Ramos (cell line): ENCODE results near the gene COX15.
"Not testable (repeated sequence)": the region's sequence is repeated elsewhere in the genome, so short reads cannot be mapped to it uniquely, and the experiment has no call there.

Experiments used
- in situ Hi-C: fragments of 300-500 bp; cut with MboI; formaldehyde crosslinking; loops from one replicate; pipeline ENCODE4 v1.14.3; 2022; ENCODE audit warnings: low sequenced_read_pairs; ENCODE audit not compliant: unreplicated experiment

The COX15 gene

DNA sequence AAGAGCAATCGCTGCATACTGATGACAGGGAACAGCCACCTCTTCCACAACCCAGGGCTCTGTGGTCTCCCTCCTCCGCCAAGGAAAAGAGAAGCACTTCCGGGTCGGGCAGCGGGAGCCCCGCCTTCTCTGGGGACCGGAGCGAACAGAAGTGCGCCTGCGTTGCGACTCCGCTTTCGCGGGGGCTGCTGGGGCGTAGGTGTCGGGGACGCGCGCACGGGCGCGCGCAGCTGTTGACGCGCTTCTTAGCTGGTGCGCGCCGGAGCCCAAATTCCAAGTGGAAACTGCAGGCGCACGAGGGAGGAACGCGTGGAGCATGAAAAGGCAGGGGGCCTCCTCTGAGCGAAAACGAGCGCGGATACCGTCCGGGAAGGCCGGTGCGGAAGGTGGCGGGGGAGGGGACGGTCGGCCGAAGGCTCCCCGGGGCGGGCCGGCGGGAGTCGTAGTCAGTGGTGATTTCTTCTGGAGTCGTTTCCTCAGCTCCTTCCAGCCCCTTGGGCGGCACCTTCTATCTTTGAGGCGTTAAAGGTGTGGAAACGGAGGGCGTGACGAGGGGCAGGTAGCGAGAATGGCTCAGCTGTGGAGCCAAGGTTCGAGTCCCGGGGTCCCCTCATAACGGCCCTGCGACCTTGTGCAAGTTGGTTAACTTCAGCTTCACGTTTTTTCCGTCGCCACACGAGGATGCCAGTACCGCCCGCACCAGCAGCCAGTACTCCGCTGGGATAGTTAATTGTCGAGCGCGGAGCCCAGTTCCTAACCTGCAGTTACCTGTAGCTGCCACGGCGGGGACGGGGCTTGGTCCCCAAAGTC is at the start of gene COX15, which contains the start of gene CUTC:
COX15 (minus strand) TSS at position 95 of the 810 bp plus-strand sequence; CDS start at position 17, 78 bp downstream.
CUTC (plus strand) TSS at position 202 of the 810 bp plus-strand sequence; CDS start at position 317, 115 bp downstream.
- in situ Hi-C loops, result no loop called here

- in situ Hi-C loops, result no loop called here
Measured at GRCh38 chr10:99779335-99779734, 47.4 kb upstream of the COX15 start.

DNA sequence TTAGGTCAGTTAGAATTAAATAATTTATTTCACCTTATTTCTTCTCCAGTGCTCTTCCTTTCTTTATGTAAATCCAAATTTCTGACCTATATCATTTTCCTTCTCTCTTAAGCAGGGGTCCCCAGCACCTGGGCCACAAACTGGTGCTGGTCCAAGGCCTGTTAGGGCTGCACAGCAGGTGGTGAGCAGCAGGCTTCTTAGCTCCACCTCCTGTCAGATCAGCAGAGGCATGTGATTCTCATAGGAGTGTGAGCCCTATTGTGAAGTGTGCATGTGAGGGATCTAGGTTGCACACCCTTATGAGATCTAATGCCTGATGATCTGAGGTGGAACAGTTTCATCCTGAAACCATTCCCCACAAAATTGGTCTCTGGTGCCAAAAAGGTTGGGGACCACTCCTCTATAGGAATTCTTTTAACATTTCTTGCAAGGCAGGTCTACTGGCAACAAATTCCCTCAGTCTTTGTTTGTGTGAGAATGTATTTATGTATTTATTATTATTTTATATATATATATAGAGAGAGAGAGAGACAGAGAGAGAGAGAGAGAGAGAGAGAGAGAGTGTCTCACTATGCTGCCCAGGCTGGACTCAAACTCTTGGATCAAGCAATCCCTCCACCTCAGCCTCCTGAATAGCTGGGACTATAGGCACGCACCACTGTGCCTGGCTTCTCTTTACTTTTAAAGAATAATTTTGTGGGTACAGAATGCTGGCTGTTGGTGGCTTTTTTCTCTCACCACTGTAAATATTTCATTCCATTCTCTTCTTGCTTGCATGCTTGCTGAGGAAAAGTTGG is 46.2 kb upstream of the COX15 start:
- in situ Hi-C loops, result no loop called here

- in situ Hi-C loops, result no loop called here
Measured at GRCh38 chr10:99775850-99776249, 43.9 kb upstream of the COX15 start.

- in situ Hi-C loops, result no loop called here
Measured at GRCh38 chr10:99770408-99771045, 38.6 kb upstream of the COX15 start.

DNA sequence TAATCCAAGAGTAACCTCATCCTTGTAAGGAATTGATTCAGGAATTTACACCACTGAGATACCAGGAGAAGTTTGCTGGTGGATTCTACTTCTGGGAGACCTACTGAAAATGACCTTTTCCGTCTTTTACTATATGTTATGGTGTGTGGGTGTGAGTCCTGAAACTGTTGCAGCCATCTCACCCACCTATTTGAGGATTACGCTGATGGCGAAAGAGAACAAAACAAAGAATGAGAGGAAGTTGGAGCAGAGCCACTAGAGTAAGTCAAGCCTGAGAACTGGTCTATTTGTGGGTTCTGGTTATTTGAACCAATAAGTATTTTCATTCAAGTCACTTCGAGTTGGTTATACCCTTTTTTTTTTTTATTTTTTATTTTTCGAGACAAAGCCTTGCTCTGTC is 37.8 kb upstream of the COX15 start:
- in situ Hi-C loops, result no loop called here

DNA sequence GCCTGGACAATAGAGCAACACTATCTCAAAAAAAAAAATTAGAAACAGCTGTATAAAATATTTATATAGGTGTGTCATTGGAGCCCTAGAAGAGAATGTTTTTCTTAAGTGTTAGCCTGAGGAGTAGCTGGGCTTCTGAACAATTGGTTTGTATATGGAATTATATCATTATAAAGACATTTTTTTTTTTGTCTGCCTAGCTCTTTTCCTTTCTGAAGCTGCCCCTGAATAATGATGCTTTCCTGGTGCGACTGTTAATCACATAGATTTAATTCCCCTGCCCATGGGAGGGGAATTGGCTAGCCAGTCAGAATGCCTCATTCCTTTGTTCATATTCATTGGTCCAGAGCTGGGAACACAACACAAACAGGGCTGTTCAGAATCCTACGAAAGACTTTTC is 36.6 kb upstream of the COX15 start:
- in situ Hi-C loops, result no loop called here

DNA sequence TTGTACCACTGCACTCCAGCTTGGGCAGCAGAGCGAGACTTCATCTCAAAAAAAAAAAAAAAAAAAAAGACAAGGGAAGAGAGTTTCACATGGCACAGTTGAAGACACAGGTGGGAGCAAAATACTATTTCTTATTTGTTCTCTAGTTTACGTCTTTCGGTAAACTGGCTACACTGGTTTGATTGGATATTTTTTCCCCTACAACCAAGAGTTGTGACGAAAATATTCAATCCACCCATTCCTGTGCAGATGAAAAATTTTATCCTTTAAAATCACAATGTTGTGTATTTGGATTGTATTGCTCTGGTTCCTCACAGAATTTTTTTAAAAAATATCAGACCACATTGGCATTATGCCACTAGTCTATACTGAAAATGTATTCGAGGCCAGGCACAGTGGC is 36.0 kb upstream of the COX15 start:
- in situ Hi-C loops, result no loop called here

- in situ Hi-C loops, result no loop called here
Measured at GRCh38 chr10:99766302-99766681, 34.4 kb upstream of the COX15 start.

DNA sequence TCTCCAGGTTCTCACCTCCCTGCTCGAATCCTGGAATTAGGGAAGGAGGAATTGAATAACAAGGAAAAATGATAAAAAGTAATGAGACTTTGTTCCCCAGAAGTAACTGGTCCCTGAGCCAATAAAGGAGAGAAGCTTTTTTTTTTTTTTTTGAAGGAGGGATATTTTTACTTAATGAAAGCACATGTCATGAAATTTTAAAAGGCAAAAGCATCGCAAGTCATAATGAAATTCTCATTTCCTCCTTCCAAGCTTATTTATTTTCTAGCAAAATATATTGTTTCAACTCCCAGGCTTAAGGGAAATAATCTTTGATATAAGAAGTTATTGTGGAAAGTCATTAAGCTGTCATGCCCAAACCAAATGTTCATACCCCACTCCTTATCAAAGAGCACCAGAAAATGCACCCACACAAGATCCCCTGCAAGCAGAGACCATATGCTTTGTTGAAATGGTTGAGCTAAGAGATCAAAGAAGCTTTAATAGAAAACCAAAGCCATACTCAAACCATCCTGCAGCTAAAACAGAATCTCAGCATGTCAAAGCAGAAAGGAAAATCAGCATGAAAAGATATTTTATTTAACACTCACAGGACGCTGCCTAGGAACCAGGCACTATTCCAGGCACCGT is 33.9 kb upstream of the COX15 start:
- in situ Hi-C loops, result no loop called here

DNA sequence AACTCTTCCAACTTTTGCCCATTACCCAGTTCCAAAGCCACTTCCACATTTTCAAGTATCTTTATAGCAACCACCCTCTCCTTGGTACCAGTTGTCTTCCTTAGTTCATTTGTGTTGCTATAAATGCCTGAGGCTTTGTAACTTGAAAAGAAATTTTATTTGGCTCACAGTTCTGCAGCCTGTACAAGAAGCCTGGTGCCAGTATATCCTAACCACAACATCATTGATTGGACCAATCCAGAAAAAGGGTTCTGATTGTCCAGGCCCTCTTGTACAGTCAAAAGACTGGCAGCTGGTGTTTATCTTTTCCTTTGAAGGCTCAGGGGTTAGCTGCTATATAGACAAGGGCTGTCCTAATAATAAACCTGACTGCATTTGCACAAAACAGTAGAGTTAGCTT is 29.4 kb upstream of the COX15 start:
- in situ Hi-C loops, result no loop called here

DNA sequence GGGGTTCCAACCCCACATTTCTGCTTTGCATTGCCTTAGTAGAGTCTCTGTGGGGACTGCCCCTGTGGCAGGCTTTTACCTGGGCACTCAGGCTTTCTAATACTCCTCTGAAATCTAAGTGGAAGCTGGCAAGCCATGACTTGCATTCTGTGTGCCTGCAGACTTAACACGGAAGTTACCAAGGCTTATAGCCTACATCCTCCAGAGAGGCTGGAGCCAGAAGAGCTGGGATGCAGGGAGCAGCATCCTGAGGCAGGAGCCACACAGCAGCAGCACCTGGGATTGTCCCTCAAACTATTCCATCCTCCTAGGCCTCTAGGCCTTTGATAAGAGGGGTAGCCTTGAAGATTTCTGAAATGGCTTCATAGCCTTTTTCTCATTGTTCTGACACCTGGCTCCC is 28.4 kb upstream of the COX15 start:
- in situ Hi-C loops, result no loop called here

DNA sequence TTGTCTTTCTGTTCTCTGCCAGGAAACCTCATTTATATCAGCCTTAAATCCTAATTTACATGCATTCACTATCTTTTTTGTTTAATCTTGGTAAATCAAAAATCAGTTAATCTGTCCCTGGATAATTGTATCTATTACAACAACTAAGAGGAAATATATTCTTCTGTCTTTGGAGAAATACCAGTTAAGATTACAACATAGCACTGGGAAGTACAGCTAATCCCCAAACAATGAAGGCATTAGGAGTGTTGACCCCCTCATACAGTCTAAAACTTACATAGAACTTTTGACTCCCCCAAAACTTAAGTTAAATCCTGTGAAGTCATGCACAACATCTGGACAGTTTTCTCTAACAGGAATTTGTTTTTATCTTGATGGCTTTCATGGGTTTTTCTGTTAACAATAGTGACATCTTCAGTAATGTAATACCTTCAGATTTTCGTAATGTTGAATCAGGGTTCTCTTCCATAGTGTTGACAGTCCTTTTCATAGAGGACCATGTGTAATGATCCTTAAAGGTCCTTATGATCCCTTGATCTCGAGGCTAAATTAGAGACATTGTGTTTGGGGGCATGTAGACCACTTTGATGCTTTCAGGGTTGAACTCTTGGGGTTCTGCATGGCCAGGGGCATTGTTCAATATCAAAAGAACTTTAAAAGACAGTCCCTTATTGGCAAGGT is 26.4 kb upstream of the COX15 start:
- in situ Hi-C loops, result no loop called here

DNA sequence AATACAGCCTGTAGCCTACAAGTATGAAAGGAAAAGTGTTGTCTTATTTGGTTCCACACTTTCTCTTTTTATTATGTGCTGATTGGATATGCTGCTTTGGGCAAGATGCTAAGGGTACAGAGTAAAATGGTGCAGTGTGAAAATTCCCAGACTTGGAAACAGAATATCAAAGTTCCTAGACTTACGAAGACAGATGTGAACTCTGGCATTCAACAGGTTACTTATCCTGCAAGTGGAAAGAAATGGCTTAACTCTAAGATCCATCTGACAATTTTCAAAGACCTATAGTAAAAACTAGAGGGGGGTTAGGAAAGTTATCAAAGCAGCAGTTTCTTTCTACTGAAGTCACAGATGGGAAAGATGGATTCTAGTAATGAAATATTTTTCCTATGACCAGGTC is 24.2 kb upstream of the COX15 start:
- in situ Hi-C loops, result no loop called here

GRCh38 chr10:99754670-99755069 is 22.7 kb upstream of the COX15 start:
- in situ Hi-C loops, result no loop called here

- in situ Hi-C loops, result no loop called here
Measured at GRCh38 chr10:99750641-99751040, 18.7 kb upstream of the COX15 start.

- in situ Hi-C loops, result no loop called here
Measured at GRCh38 chr10:99748823-99749451, 17.0 kb upstream of the COX15 start.

DNA sequence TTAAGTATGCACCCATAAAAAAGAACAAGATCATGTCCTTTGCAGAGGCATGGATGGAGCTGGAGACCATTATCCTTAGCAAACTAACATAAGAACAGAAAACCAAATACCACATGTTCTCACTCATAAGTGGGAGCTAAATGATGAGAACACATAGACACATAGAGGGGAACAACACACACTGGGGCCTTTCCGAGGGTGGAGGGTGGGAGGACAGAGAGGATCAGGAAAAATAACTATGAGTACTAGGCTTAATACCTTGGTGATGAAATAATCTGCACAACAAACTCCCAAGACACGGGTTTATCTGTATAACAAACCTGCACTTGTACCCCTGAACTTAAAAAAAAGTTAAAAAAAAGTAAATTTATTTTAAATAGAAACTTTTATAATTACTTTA is 14.2 kb upstream of the COX15 start:
- in situ Hi-C loops, result not testable (repeated sequence)

DNA sequence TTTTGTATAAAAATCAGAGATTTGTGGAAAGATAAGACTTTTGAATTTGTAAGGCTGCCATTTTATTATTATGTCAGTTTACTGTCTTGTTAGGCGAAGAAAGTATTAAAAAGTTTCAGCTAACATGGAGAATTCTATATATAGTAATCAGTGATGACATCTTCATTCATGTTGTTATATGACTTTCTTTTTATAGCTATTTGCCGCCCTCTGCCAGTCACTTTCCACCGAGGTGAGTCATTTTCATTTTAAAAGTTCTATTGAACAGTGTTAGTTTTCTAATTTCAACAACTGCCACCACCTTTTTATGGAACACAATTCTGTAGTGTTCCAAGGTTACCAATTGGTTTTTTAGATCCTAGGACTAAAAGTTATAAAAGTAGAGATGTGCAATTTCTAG is 11.9 kb upstream of the COX15 start:
- in situ Hi-C loops, result no loop called here

DNA sequence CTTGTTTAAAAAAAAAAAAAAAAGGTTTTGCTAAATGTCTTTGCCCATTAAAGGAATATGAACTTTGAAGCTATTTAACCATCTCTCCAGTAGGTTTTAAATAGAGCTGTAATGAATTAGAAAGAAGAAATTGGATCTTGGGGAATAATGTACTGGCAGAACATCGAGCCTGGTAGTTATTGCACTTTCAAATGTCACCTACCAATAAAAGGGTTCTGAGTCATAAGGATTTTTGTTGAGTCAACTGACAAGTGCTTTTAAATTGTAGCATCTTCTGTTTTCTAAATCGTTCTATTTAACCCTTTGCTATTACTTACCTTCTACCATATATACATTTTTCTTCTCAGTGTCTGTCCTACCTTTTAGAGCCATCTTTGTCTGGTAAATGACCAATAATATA is 10.8 kb upstream of the COX15 start:
- in situ Hi-C loops, result no loop called here
